ENCODE measurements around the gene PLA2G4E. TPM values are rescaled to one million over a fixed set of nuclear protein-coding genes. Genes with fewer than 3 reads are reported as not detected.

PLA2G4E gene
- total and polyA plus RNA-seq, 2 of the 13 experiments (the other 11 are each of a cell fraction or from before 2014, with no cell fraction given) = not detected

DNA sequence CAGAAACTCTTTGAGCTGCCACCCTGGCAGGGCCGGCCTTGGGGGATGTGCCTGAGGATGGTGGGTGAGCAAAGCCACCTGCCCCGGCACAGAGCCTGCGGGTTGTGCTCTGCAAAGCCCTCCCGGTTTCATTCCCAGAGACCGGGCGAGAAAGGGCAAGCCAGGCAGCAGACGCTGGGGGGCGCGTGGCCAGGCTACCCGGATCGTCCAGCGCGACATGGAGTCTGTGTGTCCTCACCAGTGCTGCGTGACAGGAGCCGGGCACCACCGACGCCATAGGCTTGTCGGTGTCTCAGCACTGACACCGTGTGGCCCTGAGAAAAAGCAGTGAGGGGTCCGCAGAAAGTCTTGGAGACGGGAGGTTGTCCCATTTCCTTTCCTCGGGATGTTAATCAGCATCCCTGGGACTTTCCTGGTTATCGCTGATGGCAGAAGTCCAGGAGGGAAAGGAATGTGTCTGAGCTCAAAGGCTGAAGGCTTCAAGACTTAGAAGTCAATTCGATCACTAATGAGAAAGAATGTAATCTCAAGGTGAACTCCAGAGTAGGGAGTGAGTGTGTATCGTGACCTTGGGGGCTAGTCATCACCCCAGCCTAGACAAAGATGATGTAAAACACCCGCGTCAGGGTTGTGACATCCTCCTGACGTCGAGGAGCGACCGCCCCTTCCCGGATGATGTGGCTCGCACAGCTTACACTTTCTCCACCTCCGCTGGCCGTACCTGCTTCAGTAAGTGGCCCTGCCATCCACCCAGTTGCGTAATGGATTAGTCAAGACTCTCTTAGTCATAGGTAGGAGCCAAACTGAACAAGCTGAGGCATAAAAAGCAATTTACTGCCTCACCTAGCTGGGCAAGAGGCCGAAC, 36.3 kb upstream of the PLA2G4E start (continued):
- TF ChIP-seq, protein P1, sequence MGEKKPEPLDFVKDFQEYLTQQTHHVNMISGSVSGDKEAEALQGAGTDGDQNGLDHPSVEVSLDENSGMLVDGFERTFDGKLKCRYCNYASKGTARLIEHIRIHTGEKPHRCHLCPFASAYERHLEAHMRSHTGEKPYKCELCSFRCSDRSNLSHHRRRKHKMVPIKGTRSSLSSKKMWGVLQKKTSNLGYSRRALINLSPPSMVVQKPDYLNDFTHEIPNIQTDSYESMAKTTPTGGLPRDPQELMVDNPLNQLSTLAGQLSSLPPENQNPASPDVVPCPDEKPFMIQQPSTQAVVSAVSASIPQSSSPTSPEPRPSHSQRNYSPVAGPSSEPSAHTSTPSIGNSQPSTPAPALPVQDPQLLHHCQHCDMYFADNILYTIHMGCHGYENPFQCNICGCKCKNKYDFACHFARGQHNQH (CRISPR knock-in tag; IDR thresholded peaks at IDR 0.05) = peak; percentile 37; the same call in 1 of the 2 replicates
- TF ChIP-seq ZBTB3 (CRISPR knock-in tag; IDR thresholded peaks at IDR 0.05; ENCODE audit: borderline replicate concordance, low read depth) (no peak), ELF3 (CRISPR knock-in tag; IDR thresholded peaks at IDR 0.05) (peak; percentile 40; the same call in 1 of the 2 replicates), ZNF549 (CRISPR knock-in tag; IDR thresholded peaks at IDR 0.05) (no peak), ZFP37 (CRISPR knock-in tag; IDR thresholded peaks at IDR 0.05; ENCODE audit: borderline replicate concordance) (no peak), ZNF260 (CRISPR knock-in tag; IDR thresholded peaks at IDR 0.05; ENCODE audit: borderline replicate concordance, low read depth) (no peak), RNF2 (conservative IDR thresholded peaks at IDR 0.05; ENCODE audit: low read depth) (peak; percentile 58; the same call in 1 of the 2 replicates), RORA (CRISPR knock-in tag; IDR thresholded peaks at IDR 0.05) (no peak), SMAD9 (CRISPR knock-in tag; IDR thresholded peaks at IDR 0.05) (no peak)
- TF ChIP-seq, protein P2, sequence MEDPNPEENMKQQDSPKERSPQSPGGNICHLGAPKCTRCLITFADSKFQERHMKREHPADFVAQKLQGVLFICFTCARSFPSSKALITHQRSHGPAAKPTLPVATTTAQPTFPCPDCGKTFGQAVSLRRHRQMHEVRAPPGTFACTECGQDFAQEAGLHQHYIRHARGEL (CRISPR knock-in tag; IDR thresholded peaks at IDR 0.05) = no peak
- TF ChIP-seq, protein P3, sequence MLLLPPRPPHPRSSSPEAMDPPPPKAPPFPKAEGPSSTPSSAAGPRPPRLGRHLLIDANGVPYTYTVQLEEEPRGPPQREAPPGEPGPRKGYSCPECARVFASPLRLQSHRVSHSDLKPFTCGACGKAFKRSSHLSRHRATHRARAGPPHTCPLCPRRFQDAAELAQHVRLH (CRISPR knock-in tag; IDR thresholded peaks at IDR 0.05; ENCODE audit: borderline replicate concordance, low read depth) = peak; percentile 32; the same call in 1 of the 2 replicates
- TF ChIP-seq, protein P4, sequence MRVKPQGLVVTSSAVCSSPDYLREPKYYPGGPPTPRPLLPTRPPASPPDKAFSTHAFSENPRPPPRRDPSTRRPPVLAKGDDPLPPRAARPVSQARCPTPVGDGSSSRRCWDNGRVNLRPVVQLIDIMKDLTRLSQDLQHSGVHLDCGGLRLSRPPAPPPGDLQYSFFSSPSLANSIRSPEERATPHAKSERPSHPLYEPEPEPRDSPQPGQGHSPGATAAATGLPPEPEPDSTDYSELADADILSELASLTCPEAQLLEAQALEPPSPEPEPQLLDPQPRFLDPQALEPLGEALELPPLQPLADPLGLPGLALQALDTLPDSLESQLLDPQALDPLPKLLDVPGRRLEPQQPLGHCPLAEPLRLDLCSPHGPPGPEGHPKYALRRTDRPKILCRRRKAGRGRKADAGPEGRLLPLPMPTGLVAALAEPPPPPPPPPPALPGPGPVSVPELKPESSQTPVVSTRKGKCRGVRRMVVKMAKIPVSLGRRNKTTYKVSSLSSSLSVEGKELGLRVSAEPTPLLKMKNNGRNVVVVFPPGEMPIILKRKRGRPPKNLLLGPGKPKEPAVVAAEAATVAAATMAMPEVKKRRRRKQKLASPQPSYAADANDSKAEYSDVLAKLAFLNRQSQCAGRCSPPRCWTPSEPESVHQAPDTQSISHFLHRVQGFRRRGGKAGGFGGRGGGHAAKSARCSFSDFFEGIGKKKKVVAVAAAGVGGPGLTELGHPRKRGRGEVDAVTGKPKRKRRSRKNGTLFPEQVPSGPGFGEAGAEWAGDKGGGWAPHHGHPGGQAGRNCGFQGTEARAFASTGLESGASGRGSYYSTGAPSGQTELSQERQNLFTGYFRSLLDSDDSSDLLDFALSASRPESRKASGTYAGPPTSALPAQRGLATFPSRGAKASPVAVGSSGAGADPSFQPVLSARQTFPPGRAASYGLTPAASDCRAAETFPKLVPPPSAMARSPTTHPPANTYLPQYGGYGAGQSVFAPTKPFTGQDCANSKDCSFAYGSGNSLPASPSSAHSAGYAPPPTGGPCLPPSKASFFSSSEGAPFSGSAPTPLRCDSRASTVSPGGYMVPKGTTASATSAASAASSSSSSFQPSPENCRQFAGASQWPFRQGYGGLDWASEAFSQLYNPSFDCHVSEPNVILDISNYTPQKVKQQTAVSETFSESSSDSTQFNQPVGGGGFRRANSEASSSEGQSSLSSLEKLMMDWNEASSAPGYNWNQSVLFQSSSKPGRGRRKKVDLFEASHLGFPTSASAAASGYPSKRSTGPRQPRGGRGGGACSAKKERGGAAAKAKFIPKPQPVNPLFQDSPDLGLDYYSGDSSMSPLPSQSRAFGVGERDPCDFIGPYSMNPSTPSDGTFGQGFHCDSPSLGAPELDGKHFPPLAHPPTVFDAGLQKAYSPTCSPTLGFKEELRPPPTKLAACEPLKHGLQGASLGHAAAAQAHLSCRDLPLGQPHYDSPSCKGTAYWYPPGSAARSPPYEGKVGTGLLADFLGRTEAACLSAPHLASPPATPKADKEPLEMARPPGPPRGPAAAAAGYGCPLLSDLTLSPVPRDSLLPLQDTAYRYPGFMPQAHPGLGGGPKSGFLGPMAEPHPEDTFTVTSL (CRISPR knock-in tag; IDR thresholded peaks at IDR 0.05; ENCODE audit: borderline replicate concordance) = no peak
- TF ChIP-seq, protein P5, sequence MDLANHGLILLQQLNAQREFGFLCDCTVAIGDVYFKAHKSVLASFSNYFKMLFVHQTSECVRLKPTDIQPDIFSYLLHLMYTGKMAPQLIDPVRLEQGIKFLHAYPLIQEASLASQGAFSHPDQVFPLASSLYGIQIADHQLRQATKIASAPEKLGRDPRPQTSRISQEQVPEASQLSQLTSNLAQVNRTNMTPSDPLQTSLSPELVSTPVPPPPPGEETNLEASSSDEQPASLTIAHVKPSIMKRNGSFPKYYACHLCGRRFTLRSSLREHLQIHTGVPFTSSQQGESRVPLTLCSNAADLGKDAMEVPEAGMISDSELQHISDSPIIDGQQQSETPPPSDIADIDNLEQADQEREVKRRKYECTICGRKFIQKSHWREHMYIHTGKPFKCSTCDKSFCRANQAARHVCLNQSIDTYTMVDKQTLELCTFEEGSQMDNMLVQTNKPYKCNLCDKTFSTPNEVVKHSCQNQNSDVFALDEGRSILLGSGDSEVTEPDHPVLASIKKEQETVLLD (CRISPR knock-in tag; IDR thresholded peaks at IDR 0.05; ENCODE audit: low read depth) = no peak
- TF ChIP-seq, protein P6, sequence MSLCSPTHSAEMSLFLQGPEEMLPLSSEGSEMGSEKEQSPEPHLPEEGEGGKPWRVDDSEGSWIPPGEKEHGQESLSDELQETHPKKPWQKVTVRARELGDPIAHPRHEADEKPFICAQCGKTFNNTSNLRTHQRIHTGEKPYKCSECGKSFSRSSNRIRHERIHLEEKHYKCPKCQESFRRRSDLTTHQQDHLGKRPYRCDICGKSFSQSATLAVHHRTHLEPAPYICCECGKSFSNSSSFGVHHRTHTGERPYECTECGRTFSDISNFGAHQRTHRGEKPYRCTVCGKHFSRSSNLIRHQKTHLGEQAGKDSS (CRISPR knock-in tag; IDR thresholded peaks at IDR 0.05; ENCODE audit: borderline replicate concordance, low read depth) = no peak; the same call in 1 of the 2 replicates
- TF ChIP-seq, protein P7, sequence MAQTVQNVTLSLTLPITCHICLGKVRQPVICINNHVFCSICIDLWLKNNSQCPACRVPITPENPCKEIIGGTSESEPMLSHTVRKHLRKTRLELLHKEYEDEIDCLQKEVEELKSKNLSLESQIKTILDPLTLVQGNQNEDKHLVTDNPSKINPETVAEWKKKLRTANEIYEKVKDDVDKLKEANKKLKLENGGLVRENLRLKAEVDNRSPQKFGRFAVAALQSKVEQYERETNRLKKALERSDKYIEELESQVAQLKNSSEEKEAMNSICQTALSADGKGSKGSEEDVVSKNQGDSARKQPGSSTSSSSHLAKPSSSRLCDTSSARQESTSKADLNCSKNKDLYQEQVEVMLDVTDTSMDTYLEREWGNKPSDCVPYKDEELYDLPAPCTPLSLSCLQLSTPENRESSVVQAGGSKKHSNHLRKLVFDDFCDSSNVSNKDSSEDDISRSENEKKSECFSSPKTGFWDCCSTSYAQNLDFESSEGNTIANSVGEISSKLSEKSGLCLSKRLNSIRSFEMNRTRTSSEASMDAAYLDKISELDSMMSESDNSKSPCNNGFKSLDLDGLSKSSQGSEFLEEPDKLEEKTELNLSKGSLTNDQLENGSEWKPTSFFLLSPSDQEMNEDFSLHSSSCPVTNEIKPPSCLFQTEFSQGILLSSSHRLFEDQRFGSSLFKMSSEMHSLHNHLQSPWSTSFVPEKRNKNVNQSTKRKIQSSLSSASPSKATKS (CRISPR knock-in tag; IDR thresholded peaks at IDR 0.05) = no peak

All from HepG2 (cell line).